ENCODE data around the gene CDC123.
"Not testable (repeated sequence)": the region's sequence is repeated elsewhere in the genome, so short reads cannot be mapped to it uniquely, and the experiment has no call there.

CDC123 gene, protein sequence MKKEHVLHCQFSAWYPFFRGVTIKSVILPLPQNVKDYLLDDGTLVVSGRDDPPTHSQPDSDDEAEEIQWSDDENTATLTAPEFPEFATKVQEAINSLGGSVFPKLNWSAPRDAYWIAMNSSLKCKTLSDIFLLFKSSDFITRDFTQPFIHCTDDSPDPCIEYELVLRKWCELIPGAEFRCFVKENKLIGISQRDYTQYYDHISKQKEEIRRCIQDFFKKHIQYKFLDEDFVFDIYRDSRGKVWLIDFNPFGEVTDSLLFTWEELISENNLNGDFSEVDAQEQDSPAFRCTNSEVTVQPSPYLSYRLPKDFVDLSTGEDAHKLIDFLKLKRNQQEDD

DNA sequence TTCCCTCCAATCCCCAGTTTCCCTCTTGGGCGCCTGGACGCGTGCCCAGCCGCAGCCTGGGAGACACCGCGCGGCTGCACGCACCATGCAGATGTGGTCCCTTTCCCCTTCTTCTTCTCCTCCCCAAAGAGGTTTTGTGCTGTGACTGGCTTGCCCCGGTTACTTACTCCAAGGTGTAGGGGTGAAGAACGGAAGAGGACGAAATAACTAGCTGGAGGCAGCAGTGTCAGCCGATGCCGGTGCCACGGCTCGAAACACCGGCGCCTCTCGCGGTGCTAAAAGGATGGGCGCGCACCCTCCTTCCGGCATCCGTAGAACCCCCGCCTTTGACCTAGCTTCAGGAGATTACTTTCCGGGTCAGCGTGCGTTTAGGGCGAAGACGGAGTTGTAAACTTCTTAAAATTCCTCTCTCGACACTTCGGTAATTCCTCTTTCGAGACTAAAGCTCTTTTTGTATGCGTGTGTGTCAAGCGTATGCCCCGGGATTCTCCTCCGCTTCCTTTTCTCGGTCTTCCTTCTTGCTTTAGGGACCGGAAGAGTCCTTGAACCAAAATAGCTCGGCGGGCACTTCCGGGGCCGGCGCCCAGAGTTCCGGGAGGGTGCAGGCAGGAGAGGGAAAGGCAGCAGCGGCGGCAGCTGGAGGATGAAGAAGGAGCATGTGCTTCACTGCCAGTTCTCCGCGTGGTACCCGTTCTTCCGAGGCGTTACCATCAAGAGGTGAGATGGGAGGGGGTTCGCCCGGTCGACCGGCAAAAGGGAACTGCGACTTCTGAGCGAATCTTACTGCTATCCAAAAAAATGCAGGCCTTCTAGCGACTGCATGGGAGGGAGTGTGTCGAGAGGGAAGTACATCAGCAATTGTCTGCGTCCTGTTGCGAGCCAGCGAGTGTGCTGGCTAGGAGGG lies at the start of gene CDC123, which contains the start of gene NUDT5:
Gene CDC123, plus strand, starts transcription at position 586 of the 904 bp plus-strand sequence. Its CDS starts 58 bp downstream, at position 644.
Gene NUDT5, minus strand, starts transcription at position 289 of the 904 bp plus-strand sequence. CDS start 9,600 bp downstream, outside the sequence.
- no peak for TF ChIP-seq ZNF274 (IDR thresholded peaks at IDR 0.05; ENCODE audit: low read depth, low read length)
- peak within 1 kb of the TSS; percentile 94 for H3K4me3 ChIP-seq (ENCODE audit: low read length)

DNA sequence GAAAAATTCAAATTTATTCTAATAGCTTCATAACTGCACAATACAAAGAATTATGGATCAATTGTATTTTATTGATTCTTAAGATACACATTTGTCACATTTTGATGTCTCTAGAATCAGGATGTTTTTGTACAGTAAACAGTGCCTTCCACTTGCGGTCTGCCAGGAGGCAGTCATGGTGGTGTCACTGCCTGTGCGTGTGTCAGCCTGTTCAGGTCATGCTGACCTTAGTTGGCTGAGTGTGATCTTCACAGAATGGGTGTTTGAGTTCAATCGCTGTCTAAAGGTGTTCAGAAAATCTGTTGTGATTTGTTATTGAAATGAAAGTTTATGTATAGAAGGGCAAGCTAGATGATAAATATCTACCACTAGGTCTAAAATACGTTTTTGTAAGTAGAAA lies 45.8 kb upstream of the CDC123 start:
- TF ChIP-seq ZNF274 (IDR thresholded peaks at IDR 0.05; ENCODE audit: low read depth, low read length), result no peak
- no peak overlapping the region for H3K4me3 ChIP-seq (ENCODE audit: low read length)

DNA sequence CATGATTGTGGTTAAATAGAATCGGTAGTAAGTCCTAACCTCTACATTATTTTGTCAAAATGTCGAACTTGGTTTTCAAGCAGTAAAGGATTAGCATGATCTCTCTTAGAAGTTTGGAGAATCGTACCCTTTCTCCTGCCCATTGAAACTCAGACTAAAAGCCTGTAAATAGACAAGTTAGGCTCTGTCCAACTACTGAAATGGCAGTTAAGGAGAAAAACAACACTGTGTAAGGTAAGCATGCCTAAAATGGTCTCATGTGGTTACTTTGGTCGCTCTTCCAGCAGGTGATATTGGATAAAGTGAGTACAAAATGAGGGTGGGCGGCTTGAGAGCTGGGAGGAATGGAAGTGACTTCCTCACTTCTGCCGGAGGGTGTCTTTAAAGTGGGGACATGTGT lies 41.5 kb upstream of the CDC123 start:
- H3K4me3 ChIP-seq (ENCODE audit: low read length), result no peak overlapping the region
- TF ChIP-seq ZNF274 (IDR thresholded peaks at IDR 0.05; ENCODE audit: low read depth, low read length), result no peak

DNA sequence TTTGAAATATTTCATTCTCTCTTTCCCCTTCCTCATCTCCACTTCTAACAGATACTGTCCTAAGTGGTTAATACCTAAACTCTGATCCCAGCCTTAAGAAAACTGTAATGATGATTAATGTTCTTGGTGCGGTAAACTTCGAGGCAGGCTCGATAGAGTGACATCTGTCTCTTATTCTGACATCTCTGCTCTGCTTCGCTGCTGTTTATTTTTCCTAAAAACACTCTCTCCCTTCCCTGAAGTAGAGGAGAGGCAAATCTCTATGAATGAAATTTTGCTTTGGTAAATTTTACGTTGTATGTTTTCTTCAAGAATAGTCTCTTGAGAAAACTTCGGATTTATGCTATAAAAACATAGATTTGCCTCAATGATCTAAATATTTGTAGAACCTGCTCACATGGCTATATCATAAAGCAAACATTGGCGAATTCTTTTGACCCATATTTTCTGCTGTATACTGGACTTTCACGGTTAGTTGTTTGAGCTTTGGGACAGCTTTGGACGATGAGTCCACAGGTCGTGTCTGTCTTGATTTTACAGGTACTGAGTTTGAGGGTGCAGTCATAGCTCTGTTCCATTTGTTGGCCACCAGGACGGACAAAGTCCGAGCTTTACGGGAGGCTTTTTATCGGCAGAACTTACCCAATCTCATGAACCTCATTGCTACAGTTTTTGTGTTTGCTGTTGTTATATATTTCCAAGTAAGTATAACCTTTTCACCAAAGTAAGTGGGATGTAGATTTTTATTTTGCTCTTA lies 39.4 kb upstream of the CDC123 start:
- no peak overlapping the region for H3K4me3 ChIP-seq (ENCODE audit: low read length)
- TF ChIP-seq ZNF274 (IDR thresholded peaks at IDR 0.05; ENCODE audit: low read depth, low read length), result no peak

DNA sequence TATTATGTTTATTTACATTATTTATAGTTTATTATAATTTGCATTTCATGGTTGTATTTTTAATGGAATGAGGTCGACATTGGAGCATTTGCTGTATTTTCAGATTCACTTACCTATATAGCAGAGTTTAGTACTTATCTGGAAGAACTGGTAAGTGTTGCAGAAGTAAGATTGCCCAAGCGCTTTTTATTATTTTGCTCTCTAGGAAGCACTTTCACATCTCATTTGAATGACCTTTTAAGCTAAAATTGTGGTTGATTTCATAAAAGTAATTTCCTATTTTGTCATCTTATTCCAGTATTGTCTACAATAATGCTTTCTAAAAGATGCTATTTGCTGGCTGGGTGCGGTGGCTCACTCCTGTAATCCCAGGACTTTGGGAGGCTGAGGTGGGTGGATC lies 37.9 kb upstream of the CDC123 start:
- TF ChIP-seq ZNF274 (IDR thresholded peaks at IDR 0.05; ENCODE audit: low read depth, low read length), result no peak
- H3K4me3 ChIP-seq (ENCODE audit: low read length), result no peak overlapping the region

DNA sequence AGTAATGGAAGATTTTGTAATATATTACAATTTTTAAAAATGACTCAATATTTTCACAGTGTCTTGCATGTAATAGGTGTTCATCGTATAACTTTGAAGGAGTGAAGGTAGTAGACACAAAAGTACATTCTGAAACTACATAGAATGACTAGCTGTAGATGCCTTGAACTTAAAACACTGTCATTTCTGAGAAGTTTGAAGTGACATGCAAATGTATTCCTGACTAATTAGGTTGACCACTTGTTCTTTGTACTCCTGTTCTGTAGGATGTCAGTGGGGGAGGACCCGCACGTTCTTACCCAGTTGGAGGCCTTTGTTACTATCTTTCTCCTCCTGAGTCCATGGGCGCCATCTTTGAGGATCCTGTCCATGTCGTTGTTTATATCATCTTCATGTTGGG lies 35.3 kb upstream of the CDC123 start:
- TF ChIP-seq ZNF274 (IDR thresholded peaks at IDR 0.05; ENCODE audit: low read depth, low read length), result no peak

DNA sequence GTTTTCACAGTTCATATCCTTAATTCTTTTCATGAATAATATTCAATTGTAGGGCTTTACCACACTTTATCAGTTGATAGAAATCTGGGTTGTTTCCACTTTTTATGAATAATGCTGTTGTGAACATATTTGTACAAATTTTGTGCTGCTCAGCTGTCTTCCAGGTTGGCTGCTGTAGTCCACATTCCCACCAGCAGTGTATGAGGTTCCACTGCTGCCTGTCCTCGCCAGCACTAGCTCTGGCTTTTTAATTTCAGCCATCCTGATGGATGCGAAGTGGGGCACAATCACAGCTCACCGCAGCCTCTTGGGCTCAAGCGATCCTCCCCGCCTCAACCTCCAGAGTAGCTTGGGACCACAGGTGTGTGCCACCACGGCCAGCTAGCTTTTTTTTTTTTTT lies 33.1 kb upstream of the CDC123 start:
- no peak for TF ChIP-seq ZNF274 (IDR thresholded peaks at IDR 0.05; ENCODE audit: low read depth, low read length)
- H3K4me3 ChIP-seq (ENCODE audit: low read length), result no peak overlapping the region

More for the DNA sequence above, 35.3 kb upstream of the CDC123 start:
- no peak overlapping the region for H3K4me3 ChIP-seq (ENCODE audit: low read length)

DNA sequence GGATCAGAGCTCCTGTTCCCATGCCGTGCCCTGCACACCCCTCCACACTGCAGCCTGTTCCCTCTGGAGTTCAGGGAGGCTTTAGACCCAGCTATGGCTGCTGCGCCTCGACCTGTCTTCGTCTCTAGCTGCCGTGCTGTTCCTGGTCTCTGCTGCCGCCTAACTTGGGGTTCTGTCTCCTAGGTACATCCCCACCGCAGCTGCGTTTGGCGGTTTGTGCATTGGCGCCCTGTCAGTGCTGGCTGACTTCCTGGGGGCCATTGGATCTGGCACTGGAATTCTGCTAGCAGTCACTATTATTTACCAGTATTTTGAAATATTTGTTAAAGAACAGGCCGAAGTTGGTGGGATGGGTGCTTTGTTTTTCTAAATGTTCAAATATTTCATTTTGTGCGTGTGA lies 31.9 kb upstream of the CDC123 start:
- H3K4me3 ChIP-seq (ENCODE audit: low read length), result no peak overlapping the region
- TF ChIP-seq ZNF274 (IDR thresholded peaks at IDR 0.05; ENCODE audit: low read depth, low read length), result no peak

DNA sequence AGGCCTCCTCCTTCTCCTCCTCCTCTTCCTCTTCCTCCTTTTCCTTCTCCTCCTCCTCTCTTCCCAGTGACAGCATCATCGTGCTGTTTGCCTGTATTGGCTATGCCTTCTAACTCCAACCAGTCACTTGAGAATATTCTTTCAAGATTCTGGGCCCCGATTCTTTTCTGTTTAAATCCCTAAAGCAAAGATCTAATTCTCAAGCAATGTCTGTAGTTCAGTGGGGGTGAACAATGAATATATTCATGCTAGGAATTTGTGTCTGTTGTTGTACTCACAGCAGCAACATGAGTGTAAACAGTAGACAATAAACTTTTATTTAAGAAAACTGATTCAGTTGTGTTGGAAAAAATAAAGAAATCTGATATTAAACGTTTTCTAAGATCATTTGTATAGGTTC lies 31.0 kb upstream of the CDC123 start:
- no peak overlapping the region for H3K4me3 ChIP-seq (ENCODE audit: low read length)
- TF ChIP-seq ZNF274 (IDR thresholded peaks at IDR 0.05; ENCODE audit: low read depth, low read length), result no peak

DNA sequence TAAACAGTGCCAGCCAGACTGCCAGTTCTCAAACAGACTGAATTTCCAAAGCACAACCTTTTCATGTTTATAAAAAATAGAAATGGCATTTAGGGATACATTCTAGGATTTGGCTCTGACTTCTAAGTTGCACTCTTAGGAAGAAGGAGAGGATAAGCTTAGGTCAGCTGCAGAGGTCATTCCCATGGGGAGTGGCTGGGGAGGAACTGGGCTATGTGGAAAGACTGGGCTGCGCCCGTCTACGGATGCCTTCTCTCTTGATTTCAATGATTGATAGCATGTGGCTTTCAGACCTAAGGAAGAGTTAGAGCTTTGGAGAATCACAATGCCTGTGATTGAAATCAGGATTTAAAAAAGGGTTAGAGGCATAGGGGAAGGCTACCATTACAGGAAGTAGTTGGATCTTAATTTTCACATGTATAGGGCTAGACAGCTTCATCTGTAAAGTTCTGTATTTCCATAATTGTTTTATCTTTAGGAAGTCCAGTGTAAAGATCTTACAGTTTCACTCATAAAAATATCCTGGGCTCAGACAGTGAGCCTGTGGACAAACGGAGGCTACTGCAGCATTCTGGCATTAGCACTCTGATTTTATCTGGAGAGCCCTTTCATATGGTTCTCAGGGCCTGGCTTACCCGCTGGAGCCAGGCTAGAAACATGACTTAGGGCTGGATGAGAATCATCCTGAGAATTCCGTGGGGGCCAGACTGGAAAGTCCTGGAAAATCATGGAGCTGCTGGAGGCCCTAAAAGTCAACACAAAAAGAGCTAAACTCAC lies 29.8 kb upstream of the CDC123 start:
- TF ChIP-seq ZNF274 (IDR thresholded peaks at IDR 0.05; ENCODE audit: low read depth, low read length), result no peak
- H3K4me3 ChIP-seq (ENCODE audit: low read length), result no peak overlapping the region

DNA sequence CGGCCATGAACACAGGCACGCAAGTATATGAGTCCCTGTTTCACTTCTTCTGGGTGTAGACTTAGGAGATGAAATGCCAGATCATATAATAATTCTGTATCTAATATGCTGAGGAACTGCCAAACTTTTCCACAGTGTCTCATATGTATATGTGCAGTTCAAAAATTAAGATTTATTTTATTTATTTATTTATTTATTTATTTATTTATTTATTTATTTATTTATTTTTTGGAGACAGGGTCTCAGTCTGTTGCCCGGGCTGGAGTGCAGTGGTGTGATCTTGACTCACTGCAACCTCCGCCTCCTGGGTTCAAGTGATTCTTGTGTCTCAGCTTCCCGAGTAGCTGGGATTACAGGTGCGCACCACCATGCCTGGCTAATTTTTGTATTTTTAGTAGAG lies 24.5 kb upstream of the CDC123 start:
- not testable (repeated sequence) for H3K4me3 ChIP-seq (ENCODE audit: low read length)

DNA sequence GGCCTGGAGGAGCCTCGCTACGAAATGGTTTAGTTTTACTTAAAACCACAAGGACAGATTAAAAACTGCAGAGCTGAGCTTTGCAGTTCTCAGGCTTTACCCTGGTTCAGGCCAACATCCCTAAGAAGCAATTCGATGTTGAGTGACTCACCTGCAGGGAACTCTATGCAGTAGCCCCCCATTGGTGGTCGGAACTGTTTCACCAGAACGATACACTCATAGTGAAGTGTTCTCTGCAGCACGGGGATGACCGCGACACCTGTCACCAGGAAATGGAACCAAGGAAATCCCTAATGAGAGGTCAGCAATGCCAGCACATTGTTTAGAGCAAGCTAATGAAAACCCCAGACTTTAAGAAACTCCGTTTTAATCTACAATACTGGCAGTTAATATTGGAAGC lies 18.3 kb upstream of the CDC123 start:
- TF ChIP-seq ZNF274 (IDR thresholded peaks at IDR 0.05; ENCODE audit: low read depth, low read length), result no peak
- no peak overlapping the region for H3K4me3 ChIP-seq (ENCODE audit: low read length)

DNA sequence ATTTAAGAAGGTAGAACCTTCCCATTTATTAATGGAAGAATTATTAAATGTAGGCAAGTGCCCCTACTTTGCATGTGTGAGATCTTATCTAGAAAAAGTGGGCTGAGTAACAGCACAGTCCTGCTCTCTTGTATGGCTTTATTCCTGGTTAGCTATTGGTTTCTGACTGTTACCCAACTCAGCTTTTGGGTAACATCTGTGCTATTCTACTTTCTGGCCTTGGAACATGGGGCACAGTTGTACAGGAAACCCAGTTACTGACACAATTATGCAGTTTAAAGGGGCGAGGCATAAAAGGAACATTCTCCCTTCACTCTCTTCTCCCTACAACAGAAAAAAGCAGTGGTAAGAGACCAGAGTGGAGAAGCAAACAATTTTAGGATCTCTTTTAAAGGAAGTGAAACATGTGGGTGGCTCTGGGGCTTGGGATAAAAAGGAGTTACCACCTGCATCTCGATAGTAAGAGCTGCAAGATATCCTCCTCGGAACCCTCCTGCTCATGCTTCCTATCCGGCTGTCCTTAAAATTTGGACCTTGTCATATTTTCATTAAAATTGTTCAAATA lies 16.3 kb upstream of the CDC123 start:
- no peak overlapping the region for H3K4me3 ChIP-seq (ENCODE audit: low read length)
- TF ChIP-seq ZNF274 (IDR thresholded peaks at IDR 0.05; ENCODE audit: low read depth, low read length), result no peak
